ENCODE data around the gene EIF3K.
"Not testable (repeated sequence)": the region's sequence is repeated elsewhere in the genome, so short reads cannot be mapped to it uniquely, and the experiment has no call there.

Gene EIF3K

DNA sequence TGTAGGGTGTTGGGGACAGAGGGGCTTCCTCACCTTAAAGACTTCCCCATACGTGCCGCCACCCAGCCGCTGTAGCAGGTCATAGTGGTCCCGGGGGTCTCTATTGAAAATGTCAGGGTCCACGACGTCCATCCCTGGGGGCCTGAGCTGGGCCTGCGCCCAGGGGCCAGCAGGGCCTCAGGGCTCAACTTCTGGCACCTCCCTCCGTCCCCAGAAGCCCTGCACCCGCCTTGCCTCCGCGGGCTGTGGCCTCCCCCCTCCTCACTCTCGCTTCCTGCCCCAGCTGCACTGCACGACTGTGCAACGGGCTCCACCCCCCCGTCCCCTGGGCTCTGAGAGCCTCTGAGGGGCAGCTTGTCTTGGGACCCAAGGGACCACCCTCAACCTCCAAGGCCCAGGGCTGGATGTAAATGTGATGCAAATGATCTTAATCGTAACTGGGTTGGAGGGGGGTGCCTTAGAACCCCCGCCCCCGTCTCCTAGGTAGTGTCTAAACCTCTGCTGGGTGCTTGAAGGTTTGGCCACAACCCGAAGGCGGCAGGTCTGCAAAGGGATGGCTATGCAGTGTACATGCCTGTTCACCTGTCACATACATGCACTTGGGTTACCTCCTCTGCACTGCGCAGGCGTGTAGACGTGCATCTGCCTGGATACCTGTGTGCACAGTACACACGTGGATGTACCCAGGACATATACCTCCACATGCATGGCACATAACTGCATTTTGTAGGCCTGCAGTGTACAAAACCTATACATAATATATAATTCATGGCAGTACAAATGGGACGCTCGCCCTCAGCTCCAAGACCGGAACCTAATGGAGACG lies 1.0 kb upstream of the EIF3K start, which contains the start of gene MAP4K1:
MAP4K1 (minus strand) TSS at position 190 of the 826 bp plus-strand sequence; CDS start at position 132, 58 bp downstream.
- DNase-seq (ENCODE audit: low read depth in 2 of 2, low spot score in 1 of 2), result peak in 1 of 2 donors; percentile 41

- no peak for DNase-seq (ENCODE audit: low read depth in 2 of 2, low spot score in 1 of 2)
Observed at GRCh38 chr19:38619361-38620174, 580 bp downstream of the EIF3K start.

DNA sequence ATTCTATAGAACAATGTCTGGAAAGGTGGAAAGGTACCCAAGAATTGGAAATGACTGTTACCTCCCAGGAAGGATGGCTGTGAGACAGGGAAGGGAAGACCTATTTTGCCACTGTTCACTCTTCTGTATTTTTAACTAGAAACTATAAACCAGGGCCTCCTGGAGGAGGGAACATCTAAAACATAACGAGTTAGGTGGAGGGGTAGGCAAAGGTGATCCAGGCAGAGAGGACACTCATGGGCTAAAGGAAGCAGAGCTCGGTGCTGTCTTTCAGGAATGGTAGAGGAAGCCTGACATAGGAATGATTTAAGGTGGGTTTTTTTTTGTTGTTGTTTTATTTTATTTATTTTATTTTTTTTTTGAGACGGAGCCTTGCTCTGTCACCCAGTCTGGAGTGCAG lies 5.8 kb downstream of the EIF3K start:
- DNase-seq (ENCODE audit: low read depth in 2 of 2, low spot score in 1 of 2), result no peak

DNA sequence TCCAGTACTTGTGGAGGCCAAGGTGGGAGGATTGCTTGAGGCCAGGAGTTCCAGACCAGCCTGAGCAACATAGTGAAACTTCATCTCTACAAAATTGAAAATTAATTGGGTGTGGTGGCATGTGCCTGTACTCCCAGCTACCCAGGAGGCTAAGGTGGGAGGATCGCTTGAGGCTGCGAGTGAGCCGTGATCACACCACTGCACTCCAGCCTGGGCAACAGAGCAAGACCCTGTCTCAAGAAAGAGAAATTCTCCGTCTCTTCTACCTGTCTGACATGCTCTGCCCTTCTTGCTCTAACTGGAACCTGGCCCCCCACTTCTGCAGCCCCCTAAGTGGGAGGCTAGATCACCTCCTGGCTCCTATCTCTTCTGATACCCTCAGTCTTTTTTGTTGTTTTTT lies 7.4 kb downstream of the EIF3K start:
- DNase-seq (ENCODE audit: low read depth in 2 of 2, low spot score in 1 of 2), result no peak

- no peak for DNase-seq (ENCODE audit: low read depth in 2 of 2, low spot score in 1 of 2)
Observed at GRCh38 chr19:38629568-38629967, 10.6 kb downstream of the EIF3K start.

GRCh38 chr19:38631301-38631700 lies 12.3 kb downstream of the EIF3K start:
- DNase-seq (ENCODE audit: low read depth in 2 of 2, low spot score in 1 of 2), result not testable (repeated sequence)

DNA sequence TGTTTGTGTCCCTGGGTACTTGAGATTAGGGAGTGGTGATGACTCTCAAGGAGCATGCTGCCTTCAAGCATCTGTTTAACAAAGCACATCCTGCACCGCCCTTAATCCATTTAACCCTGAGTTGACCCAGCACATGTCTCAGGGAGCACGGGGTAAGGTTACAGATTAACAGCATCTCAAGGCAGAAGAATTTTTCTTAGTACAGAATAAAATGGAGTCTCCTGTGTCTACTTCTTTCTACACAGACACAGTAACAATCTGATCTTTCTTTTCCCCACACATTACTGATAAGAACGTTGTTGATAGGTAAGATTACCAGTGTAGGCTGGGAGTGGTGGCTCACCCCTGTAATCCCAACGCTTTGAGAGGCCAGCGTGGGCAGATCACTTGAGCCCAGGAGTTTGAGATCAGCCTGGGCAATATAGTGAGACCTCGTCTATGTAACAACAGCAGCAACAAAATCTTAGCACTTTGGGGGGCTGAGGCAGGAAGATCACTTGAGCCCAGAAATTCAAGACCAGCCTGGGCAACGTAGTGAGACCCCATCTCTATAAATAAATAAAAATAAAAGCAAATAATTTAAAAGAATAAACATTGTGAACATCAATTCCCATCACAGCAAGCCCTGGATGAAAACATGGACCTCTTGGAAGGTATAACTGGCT lies 13.0 kb downstream of the EIF3K start:
- DNase-seq (ENCODE audit: low read depth in 2 of 2, low spot score in 1 of 2), result not testable (repeated sequence)

- no peak for DNase-seq (ENCODE audit: low read depth in 2 of 2, low spot score in 1 of 2)
Observed at GRCh38 chr19:38632476-38633213, 13.7 kb downstream of the EIF3K start.

DNA sequence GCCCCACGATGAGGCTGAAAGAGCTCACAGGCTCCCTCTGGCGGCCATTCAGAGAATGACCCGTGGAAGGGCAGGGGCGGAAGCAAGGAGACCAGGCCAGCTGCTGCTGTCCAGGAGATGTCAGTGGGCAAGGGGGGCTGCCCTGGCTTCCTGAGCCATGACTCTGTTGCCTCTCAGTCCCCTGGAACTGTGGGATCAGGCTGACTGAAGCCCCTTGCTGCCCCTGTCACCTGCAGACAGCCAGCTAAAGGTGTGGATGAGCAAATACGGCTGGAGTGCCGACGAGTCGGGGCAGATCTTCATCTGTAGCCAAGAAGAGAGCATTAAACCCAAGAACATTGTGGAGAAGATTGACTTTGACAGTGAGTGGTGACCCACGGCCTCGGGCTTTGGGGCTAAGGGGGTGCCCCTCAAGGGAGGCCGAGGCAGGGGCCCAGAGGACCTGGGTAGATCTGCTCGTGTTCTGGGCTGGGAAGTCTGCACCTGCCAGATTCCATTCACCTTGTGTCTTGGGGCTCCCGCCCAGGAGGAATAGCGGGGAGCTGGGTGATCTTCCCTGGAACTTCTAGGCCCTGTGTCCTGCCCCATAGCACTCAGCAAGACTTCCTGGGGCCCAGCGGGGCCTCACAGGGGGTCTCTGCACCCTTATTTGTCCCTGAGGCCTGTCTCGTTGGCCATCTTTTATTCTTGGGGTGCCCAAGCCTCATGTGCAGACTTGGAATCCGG lies 15.9 kb downstream of the EIF3K start:
- DNase-seq (ENCODE audit: low read depth in 2 of 2, low spot score in 1 of 2), result peak; percentile 37 to 57

GRCh38 chr19:38635483-38636399 lies 16.8 kb downstream of the EIF3K start:
- no peak for DNase-seq (ENCODE audit: low read depth in 2 of 2, low spot score in 1 of 2)

DNA sequence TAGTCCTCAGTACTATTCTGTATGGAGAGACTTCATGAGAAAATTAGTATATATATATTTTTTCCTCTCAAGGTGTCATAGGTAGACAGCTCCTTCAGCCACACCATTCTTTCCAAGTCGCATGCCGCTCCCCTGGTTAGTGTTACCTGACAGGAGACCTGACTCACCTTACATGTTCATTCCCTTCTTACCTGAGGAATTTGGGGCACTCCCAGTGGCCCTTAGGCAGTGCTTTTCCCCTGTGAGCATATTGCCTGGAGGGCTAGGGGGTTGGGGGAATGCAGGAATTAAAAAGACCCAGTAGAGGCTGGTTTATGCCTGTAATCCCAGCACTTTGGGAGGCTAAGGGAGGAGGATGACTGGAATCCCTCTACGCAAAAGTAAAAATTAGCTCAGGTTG lies 19.5 kb downstream of the EIF3K start:
- DNase-seq (ENCODE audit: low read depth in 2 of 2, low spot score in 1 of 2), result no peak

DNA sequence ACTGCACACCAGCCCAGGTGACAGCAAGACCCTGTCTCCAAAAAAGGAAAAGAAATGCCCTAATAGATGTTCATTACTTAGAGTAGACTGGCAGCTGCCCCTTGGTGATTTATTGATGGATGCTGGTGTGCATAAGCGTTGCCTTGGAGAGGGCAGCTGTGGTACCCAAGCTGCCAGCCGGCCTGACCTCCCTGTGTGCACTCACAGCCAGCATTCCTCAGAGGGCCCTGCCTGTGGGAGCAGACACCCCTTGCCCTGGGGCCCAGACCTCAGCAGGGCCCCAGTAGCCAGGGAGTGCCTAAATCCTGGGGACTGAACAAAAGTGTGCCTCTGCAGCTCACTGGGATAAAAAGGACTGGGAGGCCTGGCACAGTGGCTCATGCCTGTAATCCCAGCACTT lies 20.7 kb downstream of the EIF3K start:
- no peak for DNase-seq (ENCODE audit: low read depth in 2 of 2, low spot score in 1 of 2)

DNA sequence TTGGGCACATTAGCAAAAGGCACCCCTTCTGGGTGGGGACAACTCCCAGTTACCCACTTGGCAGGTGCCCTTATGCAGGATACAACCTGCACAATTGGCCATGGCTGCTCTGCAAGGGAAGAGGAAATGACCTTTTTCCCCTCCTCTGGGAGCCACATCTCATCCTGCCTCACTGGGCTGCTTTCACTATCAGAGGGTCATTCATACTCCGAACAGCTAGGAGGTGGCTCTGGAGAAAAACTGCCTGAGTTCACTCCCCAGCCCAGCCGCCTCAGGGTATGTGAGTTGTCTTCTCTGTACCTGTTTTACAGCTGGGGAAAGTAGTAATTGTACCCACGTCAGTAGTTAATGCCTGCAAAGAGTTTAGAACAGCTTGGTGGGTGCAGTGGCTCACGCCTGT lies 21.4 kb downstream of the EIF3K start:
- DNase-seq (ENCODE audit: low read depth in 2 of 2, low spot score in 1 of 2), result no peak

DNA sequence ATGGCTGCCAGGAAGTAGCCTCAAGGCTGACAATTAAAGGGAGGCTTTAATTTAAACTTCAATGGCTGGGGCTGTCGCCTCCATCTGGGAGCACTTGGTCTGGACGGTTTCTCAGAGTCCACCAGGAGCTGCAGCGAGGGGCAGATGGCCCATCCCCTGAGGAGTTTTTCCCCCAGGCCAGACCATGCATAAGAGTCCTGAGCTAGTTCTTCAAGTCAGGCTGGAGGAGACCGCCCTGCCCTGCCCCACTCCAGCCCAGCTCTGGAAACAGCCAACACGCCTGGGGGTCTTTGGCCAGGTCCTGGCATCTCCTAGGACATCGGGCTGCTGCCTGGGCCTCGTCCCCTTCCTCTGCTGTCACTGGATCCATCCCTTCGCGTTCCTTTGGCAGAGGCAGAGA lies 23.2 kb downstream of the EIF3K start:
- DNase-seq (ENCODE audit: low read depth in 2 of 2, low spot score in 1 of 2), result no peak

DNA sequence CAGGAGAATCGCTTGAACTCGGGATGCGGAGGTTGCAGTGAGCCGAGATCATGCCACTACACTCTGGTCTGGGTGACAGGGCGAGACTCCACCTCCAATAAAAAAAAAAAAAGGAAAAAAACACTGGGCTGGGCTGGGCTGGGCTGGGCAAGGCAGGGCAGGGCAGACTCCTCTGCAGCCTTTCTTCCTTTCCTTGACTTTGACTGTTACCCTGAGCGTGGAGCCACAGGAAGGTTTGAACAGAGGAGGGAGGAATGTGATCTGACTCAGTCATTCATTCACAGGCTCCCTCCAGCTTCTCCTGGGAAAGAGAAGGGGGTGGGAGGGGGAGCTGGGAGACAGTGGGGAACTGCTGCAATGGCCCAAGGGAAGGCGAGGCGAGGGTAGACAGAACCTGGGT lies 25.7 kb downstream of the EIF3K start:
- no peak for DNase-seq (ENCODE audit: low read depth in 2 of 2, low spot score in 1 of 2)

- DNase-seq (ENCODE audit: low read depth in 2 of 2, low spot score in 1 of 2), result peak; percentile 99 to 100
Observed at GRCh38 chr19:38647368-38647965, 28.5 kb downstream of the EIF3K start, which contains the start of gene ACTN4. TSS of gene ACTN4 (plus strand) at chr19:38647649. CDS start at chr19:38647746, 97 bp downstream.

- no peak for DNase-seq (ENCODE audit: low read depth in 2 of 2, low spot score in 1 of 2)
Observed at GRCh38 chr19:38647966-38648768, 29.2 kb downstream of the EIF3K start.

DNA sequence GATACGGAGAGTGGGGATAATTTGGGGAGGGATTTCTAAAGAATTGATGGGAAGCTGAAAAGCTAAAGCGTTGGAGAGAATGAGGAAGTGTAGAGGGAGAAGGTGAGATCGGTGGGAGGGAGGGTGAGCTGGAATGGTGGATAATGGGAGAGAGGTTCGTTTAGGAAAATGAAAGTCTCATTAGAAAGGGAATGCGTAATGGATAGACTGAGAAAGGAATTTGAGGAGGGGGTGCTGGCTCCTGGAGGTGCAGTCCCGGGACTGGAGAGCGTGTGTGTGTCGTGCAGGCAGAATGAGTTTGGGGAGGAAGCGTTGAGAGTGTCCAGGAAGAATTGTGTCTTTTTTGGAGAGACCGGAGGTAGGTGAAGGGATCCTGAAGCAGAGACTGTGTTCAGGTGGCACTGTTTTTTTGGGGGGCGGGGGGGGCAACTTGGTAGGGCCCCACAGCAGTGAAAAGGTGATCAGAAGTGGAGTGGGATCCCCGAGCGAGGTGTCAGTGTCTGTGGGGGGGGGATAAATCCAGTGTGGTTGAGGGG lies 29.8 kb downstream of the EIF3K start:
- no peak for DNase-seq (ENCODE audit: low read depth in 2 of 2, low spot score in 1 of 2)

Data from stimulated activated CD8-positive, alpha-beta memory T cell treated with anti-CD3 and anti-CD28 coated beads, Interleukin-4, amount 100 ng/mL, for 1 hour (primary cell).